ENCODE data around the gene CAP2.

GRCh38 chr6:17446713-17447112 is 53.3 kb downstream of the CAP2 start:
- TF ChIP-seq CTCF (IDR thresholded peaks at IDR 0.05) = no peak
- no peak for TF ChIP-seq POLR2A (IDR thresholded peaks at IDR 0.05)

All from uterus (tissue), 2 donors.